HepG2 (cell line): ENCODE measurements around the gene ZNF546. TPM values are rescaled to one million over a fixed set of nuclear protein-coding genes. Genes with fewer than 3 reads are reported as not detected.

Source experiments
- ATAC-seq: fragments of 200-7000 bp; cut with Tn5 transposase; 3 replicates; pipeline ENCODE4 v1.9.1; 2020; ENCODE audit warnings: mild to moderate bottlenecking, moderate library complexity
- BruUV-seq: library from RNA; stranded (reverse); fragments of 400-500 nt; replicated peaks from 2 replicates; lab custom pipeline; 2021; lab: Mats Ljungman, UMichigan
- CTCF ChIA-PET: fragments of 300-600 bp; formaldehyde crosslinking; extraction: SDS; loops from one replicate; lab custom pipeline; 2021; ENCODE audit warnings: low total read pairs, inconsistent platforms, low intra/inter-chr PET ratio; lab: Yijun Ruan, JAX
- POLR2A ChIA-PET: fragments of 350-600 bp; sonication (Branson Sonifier 250); formaldehyde crosslinking; loops from one replicate; lab custom pipeline; 2020; ENCODE audit warnings: antibody characterized with exemption, inconsistent platforms; lab: Yijun Ruan, JAX
- DNase-seq: peaks from one replicate; pipeline ENCODE4 v3.0.0-alpha.2; 2015; ENCODE audit warnings: low spot score
- FAIRE-seq: peaks from 3 replicates; lab custom pipeline; 2011; peaks lifted over from hg19 to GRCh38; lab: Jason Lieb, UNC
- H2AFZ ChIP-seq: one replicate; pipeline ENCODE4 v1.6.1; 2011; ENCODE audit warnings: low read length, inconsistent platforms
- H3K27ac ChIP-seq: fragments of 300-600 bp; 3 replicates; pipeline ENCODE4 v1.8.0; 2011; ENCODE audit warnings: mixed run types, mild to moderate bottlenecking, mixed read lengths, low read length, inconsistent platforms; ENCODE audit not compliant: insufficient read depth; ENCODE audit errors: extremely low read length
- H3K27me3 ChIP-seq, 2 experiments: fragments of 200-600 bp in 1 of 2; 2 replicates in 1 of 2; 3 replicates in 1 of 2; pipeline versions ENCODE4 v1.6.0 to v1.8.0; 2011; ENCODE audit warnings: low read length in 2 of 2, mild to moderate bottlenecking in 2 of 2, moderate library complexity in 2 of 2, inconsistent platforms in 1 of 2; ENCODE audit not compliant: insufficient read depth in 2 of 2, control insufficient read depth in 1 of 2
- H3K36me3 ChIP-seq, 2 experiments: fragments of 200-600 bp in 1 of 2; replicated peaks in 1 of 2; 2 replicates in 1 of 2; 3 replicates in 1 of 2; pipeline versions ENCODE4 v1.5.1 to v1.8.0; 2011; ENCODE audit warnings: low read length in 2 of 2, inconsistent platforms in 1 of 2; ENCODE audit not compliant: insufficient read depth in 2 of 2, control insufficient read depth in 1 of 2
- H3K4me1 ChIP-seq: 2 replicates; pipeline ENCODE4 v1.5.1; 2012; ENCODE audit warnings: low read length, inconsistent platforms; ENCODE audit not compliant: insufficient read depth
- H3K4me2 ChIP-seq: 2 replicates; pipeline ENCODE4 v1.6.0; 2011; ENCODE audit warnings: low read depth, low read length, inconsistent platforms
- H3K4me3 ChIP-seq, 3 experiments: fragments of 200-600 bp in 1 of 3; sonication (generic), shearing (Covaris generic) in 1 of 3; replicated peaks in 1 of 3; 2 replicates each; pipeline ENCODE4 v1.5.1; 2011 to 2016; ENCODE audit warnings: low read length in 3 of 3, inconsistent platforms in 2 of 3, low read depth in 2 of 3, mild to moderate bottlenecking in 2 of 3, control low read depth in 1 of 3, mixed read lengths in 1 of 3; ENCODE audit not compliant: insufficient read depth in 1 of 3
- H3K79me2 ChIP-seq: one replicate; pipeline ENCODE4 v1.6.1; 2011; ENCODE audit warnings: low read length, inconsistent platforms; ENCODE audit not compliant: insufficient read depth
- H3K9ac ChIP-seq: 2 replicates; pipeline ENCODE4 v1.6.0; 2011; ENCODE audit warnings: mild to moderate bottlenecking, low read depth, low read length, inconsistent platforms; ENCODE audit not compliant: insufficient read depth
- H3K9me3 ChIP-seq: 2 replicates; pipeline ENCODE4 v1.5.1; 2012; ENCODE audit warnings: mild to moderate bottlenecking, low read length
- H4K20me1 ChIP-seq: 2 replicates; pipeline ENCODE4 v1.6.0; 2011; ENCODE audit warnings: inconsistent platforms, mild to moderate bottlenecking, low read length, moderate library complexity; ENCODE audit not compliant: insufficient read depth
- ATF7 ChIP-seq, 2 experiments: fragments of 450-650 bp in 1 of 2; sonication (generic) in 1 of 2; formaldehyde crosslinking in 1 of 2; IDR thresholded peaks; 2 replicates each; pipeline versions ENCODE4 v1.4.0 to v1.6.1; 2016 to 2020; ENCODE audit warnings: antibody characterized with exemption in 1 of 2, mild to moderate bottlenecking in 1 of 2, missing genetic modification reagents in 1 of 2
- JUNB ChIP-seq: sonication (generic); formaldehyde crosslinking; IDR thresholded peaks from 2 replicates; pipeline ENCODE4 v1.8.0; 2022; ENCODE audit warnings: missing genetic modification reagents, mild to moderate bottlenecking, borderline replicate concordance
- KDM5B ChIP-seq: sonication (generic); formaldehyde crosslinking; IDR thresholded peaks from 2 replicates; pipeline ENCODE4 v1.4.0; 2020; ENCODE audit warnings: missing genetic modification reagents, mild to moderate bottlenecking, borderline replicate concordance
- KLF6 ChIP-seq: IDR thresholded peaks from 2 replicates; pipeline ENCODE4 v1.8.0; 2016; ENCODE audit warnings: missing biosample characterization, missing genetic modification reagents
- MED1 ChIP-seq: sonication (generic); formaldehyde crosslinking; IDR thresholded peaks from 2 replicates; pipeline ENCODE4 v1.4.0; 2020; ENCODE audit warnings: missing genetic modification reagents
- MEIS1 ChIP-seq: sonication (generic); formaldehyde crosslinking; IDR thresholded peaks from 2 replicates; pipeline ENCODE4 v1.9.0; 2021; ENCODE audit warnings: mild to moderate bottlenecking, missing genetic modification reagents, moderate library complexity, borderline replicate concordance
- NRL ChIP-seq: sonication (generic); formaldehyde crosslinking; IDR thresholded peaks from 2 replicates; pipeline ENCODE4 v1.5.0; 2020; ENCODE audit warnings: missing genetic modification reagents, mild to moderate bottlenecking, moderate library complexity, borderline replicate concordance
- SCMH1 ChIP-seq: sonication (generic); formaldehyde crosslinking; IDR thresholded peaks from 2 replicates; pipeline ENCODE4 v1.9.0; 2021; ENCODE audit warnings: missing genetic modification reagents, mild to moderate bottlenecking, borderline replicate concordance
- UBTF ChIP-seq: sonication (generic); formaldehyde crosslinking; IDR thresholded peaks from 2 replicates; pipeline ENCODE4 v1.4.0; 2020; ENCODE audit warnings: mild to moderate bottlenecking, missing genetic modification reagents
- ZNF75D ChIP-seq: sonication (generic); formaldehyde crosslinking; IDR thresholded peaks from 2 replicates; pipeline ENCODE4 v1.8.1; 2023; ENCODE audit warnings: missing genetic modification reagents, mild to moderate bottlenecking, borderline replicate concordance
- WGBS: methylation state at CpG from one replicate; pipeline ENCODE4 v1.1.6; 2017; ENCODE audit warnings: low lambda C conversion rate; 5-methylcytosine and 5-hydroxymethylcytosine counted together
- in situ Hi-C: cut with HindIII; loops from 2 replicates; pipeline ENCODE4 v1.10.0; 2017; ENCODE audit warnings: low pct_unique_long_range_greater_than_20kb; ENCODE audit not compliant: extremely low pct_ligation_motif_present
- intact Hi-C: fragments of 100-400 bp; cut with micrococcal nuclease; formaldehyde crosslinking; loops from one replicate; pipeline ENCODE4 v1.10.0; 2022; ENCODE audit not compliant: unreplicated experiment
- polyA plus RNA-seq, 8 experiments: library from polyadenylated mRNA; depleted of rRNA in 3 of 8; stranded (reverse) in 7 of 8; unstranded in 1 of 8; fragments of >200 nt; fragmentation: Illumina TruSeq in 4 of 8; extraction: Trizol in 4 of 8; gene quantifications; 2 replicates each; pipeline versions ENCODE4 v1.2.1 to v1.2.3, GENCODE V29; 2011 to 2016; ENCODE audit warnings: low read depth in 4 of 8, missing spikeins in 1 of 8, mixed read lengths in 1 of 8; ENCODE audit not compliant: insufficient read depth in 1 of 8
- total RNA-seq, 5 experiments: library from RNA; depleted of rRNA; stranded (reverse); fragments of >200 nt; fragmentation: Illumina TruSeq; extraction: Trizol; gene quantifications; 2 replicates each; pipeline ENCODE4 v1.2.3, GENCODE V29; 2016; ENCODE audit warnings: low read depth in 1 of 5
- TF ChIP-seq, protein P1 (sequence below): sonication (generic); formaldehyde crosslinking; IDR thresholded peaks from 2 replicates; pipeline ENCODE4 v1.4.0; 2020; ENCODE audit warnings: missing genetic modification reagents
- TF ChIP-seq, protein P2 (sequence below): sonication (generic); formaldehyde crosslinking; IDR thresholded peaks from 2 replicates; pipeline ENCODE4 v1.4.0; 2020; ENCODE audit warnings: missing genetic modification reagents, borderline replicate concordance
- TF ChIP-seq, protein P3 (sequence below): IDR thresholded peaks from 2 replicates; pipeline ENCODE4 v1.6.1; 2018; ENCODE audit warnings: missing genetic modification reagents

Gene ZNF546
- total and polyA plus RNA-seq, 2 of the 13 experiments (the other 11 are each of a cell fraction or from before 2014, with no cell fraction given) = 2.2 to 4.1 TPM

- no peak for TF ChIP-seq KDM5B (CRISPR knock-in tag)
- TF ChIP-seq, protein P1, sequence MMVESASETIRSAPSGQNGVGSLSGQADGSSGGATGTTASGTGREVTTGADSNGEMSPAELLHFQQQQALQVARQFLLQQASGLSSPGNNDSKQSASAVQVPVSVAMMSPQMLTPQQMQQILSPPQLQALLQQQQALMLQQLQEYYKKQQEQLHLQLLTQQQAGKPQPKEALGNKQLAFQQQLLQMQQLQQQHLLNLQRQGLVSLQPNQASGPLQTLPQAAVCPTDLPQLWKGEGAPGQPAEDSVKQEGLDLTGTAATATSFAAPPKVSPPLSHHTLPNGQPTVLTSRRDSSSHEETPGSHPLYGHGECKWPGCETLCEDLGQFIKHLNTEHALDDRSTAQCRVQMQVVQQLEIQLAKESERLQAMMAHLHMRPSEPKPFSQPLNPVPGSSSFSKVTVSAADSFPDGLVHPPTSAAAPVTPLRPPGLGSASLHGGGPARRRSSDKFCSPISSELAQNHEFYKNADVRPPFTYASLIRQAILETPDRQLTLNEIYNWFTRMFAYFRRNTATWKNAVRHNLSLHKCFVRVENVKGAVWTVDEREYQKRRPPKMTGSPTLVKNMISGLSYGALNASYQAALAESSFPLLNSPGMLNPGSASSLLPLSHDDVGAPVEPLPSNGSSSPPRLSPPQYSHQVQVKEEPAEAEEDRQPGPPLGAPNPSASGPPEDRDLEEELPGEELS (CRISPR knock-in tag) = no peak
- no peak for TF ChIP-seq KLF6
- no peak for TF ChIP-seq JUNB (CRISPR knock-in tag)
- TF ChIP-seq, protein P2, sequence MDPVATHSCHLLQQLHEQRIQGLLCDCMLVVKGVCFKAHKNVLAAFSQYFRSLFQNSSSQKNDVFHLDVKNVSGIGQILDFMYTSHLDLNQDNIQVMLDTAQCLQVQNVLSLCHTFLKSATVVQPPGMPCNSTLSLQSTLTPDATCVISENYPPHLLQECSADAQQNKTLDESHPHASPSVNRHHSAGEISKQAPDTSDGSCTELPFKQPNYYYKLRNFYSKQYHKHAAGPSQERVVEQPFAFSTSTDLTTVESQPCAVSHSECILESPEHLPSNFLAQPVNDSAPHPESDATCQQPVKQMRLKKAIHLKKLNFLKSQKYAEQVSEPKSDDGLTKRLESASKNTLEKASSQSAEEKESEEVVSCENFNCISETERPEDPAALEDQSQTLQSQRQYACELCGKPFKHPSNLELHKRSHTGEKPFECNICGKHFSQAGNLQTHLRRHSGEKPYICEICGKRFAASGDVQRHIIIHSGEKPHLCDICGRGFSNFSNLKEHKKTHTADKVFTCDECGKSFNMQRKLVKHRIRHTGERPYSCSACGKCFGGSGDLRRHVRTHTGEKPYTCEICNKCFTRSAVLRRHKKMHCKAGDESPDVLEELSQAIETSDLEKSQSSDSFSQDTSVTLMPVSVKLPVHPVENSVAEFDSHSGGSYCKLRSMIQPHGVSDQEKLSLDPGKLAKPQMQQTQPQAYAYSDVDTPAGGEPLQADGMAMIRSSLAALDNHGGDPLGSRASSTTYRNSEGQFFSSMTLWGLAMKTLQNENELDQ (CRISPR knock-in tag) = no peak
- no peak for TF ChIP-seq NRL (CRISPR knock-in tag)
- TF ChIP-seq, all 625 proteins: peak for 0
Observed at GRCh38 chr19:39987167-39987566, 9.7 kb upstream of the ZNF546 start (continued).

DNA sequence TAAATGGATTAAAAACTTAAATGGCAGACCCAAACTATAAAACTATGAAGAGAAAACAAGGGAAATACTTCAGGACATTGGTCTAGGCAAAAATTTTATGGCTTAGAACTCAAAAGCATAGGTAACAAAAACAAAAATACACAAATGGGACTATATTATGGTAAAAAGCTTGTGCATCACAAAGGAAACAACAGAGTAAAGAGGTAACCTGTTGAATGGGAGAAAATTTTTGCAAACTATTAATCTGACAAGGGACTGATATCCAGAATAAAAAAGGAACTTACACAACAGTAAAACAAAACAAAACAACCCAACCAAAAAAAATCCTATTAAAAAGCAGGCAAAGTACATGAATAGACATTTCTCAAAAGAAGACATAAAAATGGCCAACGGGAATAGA lies 9.3 kb upstream of the ZNF546 start:
- no peak for ATAC-seq
- H3K9ac ChIP-seq = no peak overlapping the region
- H3K4me3 ChIP-seq = no peak overlapping the region
- no peaks in the 10 kb centered on the region for H4K20me1 ChIP-seq
- peaks cover 14% of the 10 kb centered on the region for H3K79me2 ChIP-seq
- H3K27ac ChIP-seq = no peak overlapping the region
- no peak overlapping the region for H2AFZ ChIP-seq
- CTCF ChIA-PET = no interaction called here
- peaks cover 14% of the 10 kb centered on the region for H3K9me3 ChIP-seq
- FAIRE-seq = no peak
- POLR2A ChIA-PET = no interaction called here
- no peaks in the 10 kb centered on the region for H3K27me3 ChIP-seq
- H3K4me1 ChIP-seq = peaks cover 6% of the 10 kb centered on the region; the same call in 1 of the 2 replicates
- WGBS = 98% methylated on average over 1 of the region's 1 CpG
- no peaks in the 10 kb centered on the region; a peak in 1 of 5 replicates for H3K36me3 ChIP-seq
- in situ Hi-C loops (no loop called here), intact Hi-C loops (no loop called here)
- no TSS peak for BruUV-seq
- H3K4me2 ChIP-seq = no peak overlapping the region
- no peak for DNase-seq
- TF ChIP-seq MED1 (no peak), SCMH1 (CRISPR knock-in tag) (no peak), UBTF (CRISPR knock-in tag) (no peak), ATF7 (IDR thresholded peaks at IDR 0.05) (no peak), ATF7 (CRISPR knock-in tag; IDR thresholded peaks at IDR 0.05) (no peak), MEIS1 (CRISPR knock-in tag) (no peak), ZNF75D (CRISPR knock-in tag) (no peak)
- TF ChIP-seq, protein P3, sequence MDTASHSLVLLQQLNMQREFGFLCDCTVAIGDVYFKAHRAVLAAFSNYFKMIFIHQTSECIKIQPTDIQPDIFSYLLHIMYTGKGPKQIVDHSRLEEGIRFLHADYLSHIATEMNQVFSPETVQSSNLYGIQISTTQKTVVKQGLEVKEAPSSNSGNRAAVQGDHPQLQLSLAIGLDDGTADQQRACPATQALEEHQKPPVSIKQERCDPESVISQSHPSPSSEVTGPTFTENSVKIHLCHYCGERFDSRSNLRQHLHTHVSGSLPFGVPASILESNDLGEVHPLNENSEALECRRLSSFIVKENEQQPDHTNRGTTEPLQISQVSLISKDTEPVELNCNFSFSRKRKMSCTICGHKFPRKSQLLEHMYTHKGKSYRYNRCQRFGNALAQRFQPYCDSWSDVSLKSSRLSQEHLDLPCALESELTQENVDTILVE = no peak
